Keratinocyte (primary cell): ENCODE measurements around the gene COX4I2. TPM values are rescaled to one million over a fixed set of nuclear protein-coding genes. Genes with fewer than 3 reads are reported as not detected.

ENCODE experiments used
- DNase-seq: peaks from one replicate; pipeline ENCODE4 v3.0.0-alpha.2; 2011; ENCODE audit warnings: low read depth, missing footprints, low spot score
- FAIRE-seq: peaks from 2 replicates; lab custom pipeline; 2011; peaks lifted over from hg19 to GRCh38; lab: Jason Lieb, UNC
- H2AFZ ChIP-seq: 2 replicates; pipeline ENCODE4 v1.6.0; 2012; ENCODE audit warnings: low read length, control low read depth, inconsistent platforms; ENCODE audit not compliant: control insufficient read depth
- H3K27ac ChIP-seq: 2 replicates; pipeline ENCODE4 v1.5.1; 2011; ENCODE audit warnings: low read length; ENCODE audit not compliant: control insufficient read depth, insufficient read depth
- H3K27me3 ChIP-seq: 3 replicates; pipeline ENCODE4 v1.6.0; 2011; ENCODE audit warnings: low read length; ENCODE audit not compliant: control insufficient read depth, insufficient read depth; ENCODE audit errors: extremely low read depth
- H3K36me3 ChIP-seq, 2 experiments: 2 replicates in 1 of 2; 3 replicates in 1 of 2; pipeline ENCODE4 v1.5.1; 2011; ENCODE audit warnings: low read length in 2 of 2, mild to moderate bottlenecking in 1 of 2; ENCODE audit not compliant: control insufficient read depth in 2 of 2, insufficient read depth in 2 of 2; ENCODE audit errors: extremely low read depth in 1 of 2
- H3K4me1 ChIP-seq: 3 replicates; pipeline ENCODE4 v1.5.1; 2011; ENCODE audit warnings: low read length; ENCODE audit not compliant: control insufficient read depth, insufficient read depth; ENCODE audit errors: extremely low read depth
- H3K4me2 ChIP-seq: 3 replicates; pipeline ENCODE4 v1.6.0; 2011; ENCODE audit warnings: low read depth, low read length; ENCODE audit not compliant: control insufficient read depth, insufficient read depth; ENCODE audit errors: extremely low read depth
- H3K4me3 ChIP-seq, 3 experiments: fragments of 200-600 bp in 1 of 3; sonication (generic) in 1 of 3; 2 replicates in 2 of 3; 3 replicates in 1 of 3; pipeline ENCODE4 v1.5.1; 2011 to 2016; ENCODE audit warnings: low read length in 3 of 3, mild to moderate bottlenecking in 3 of 3, control low read depth in 2 of 3, inconsistent platforms in 1 of 3, low read depth in 1 of 3, mixed read lengths in 1 of 3, mixed run types in 1 of 3, moderate library complexity in 1 of 3; ENCODE audit not compliant: control insufficient read depth in 2 of 3, insufficient read depth in 2 of 3; ENCODE audit errors: extremely low read depth in 1 of 3
- H3K79me2 ChIP-seq: 2 replicates; pipeline ENCODE4 v1.6.0; 2012; ENCODE audit warnings: low read length; ENCODE audit not compliant: control insufficient read depth, insufficient read depth
- H3K9ac ChIP-seq: 3 replicates; pipeline ENCODE4 v1.6.0; 2011; ENCODE audit warnings: low read length; ENCODE audit not compliant: control insufficient read depth, insufficient read depth; ENCODE audit errors: extremely low read depth
- H3K9me1 ChIP-seq: 3 replicates; pipeline ENCODE4 v1.6.0; 2011; ENCODE audit warnings: low read length; ENCODE audit not compliant: control insufficient read depth, insufficient read depth; ENCODE audit errors: extremely low read depth
- H3K9me3 ChIP-seq: 2 replicates; pipeline ENCODE4 v1.5.1; 2012; ENCODE audit warnings: low read depth, low read length; ENCODE audit not compliant: control insufficient read depth
- H4K20me1 ChIP-seq: 3 replicates; pipeline ENCODE4 v1.6.0; 2011; ENCODE audit warnings: low read length; ENCODE audit not compliant: control insufficient read depth, insufficient read depth; ENCODE audit errors: extremely low read depth
- EZH2 ChIP-seq: IDR thresholded peaks from one replicate; pipeline ENCODE4 v1.6.1; 2012; ENCODE audit warnings: inconsistent platforms, mild to moderate bottlenecking, low read length, moderate library complexity
- dilution Hi-C: fragments of 300-500 bp; cut with MboI; formaldehyde crosslinking; loops from one replicate; pipeline ENCODE4 v1.7.0; 2020; ENCODE audit warnings: low sequenced_read_pairs; ENCODE audit not compliant: extremely low pct_ligation_motif_present
- polyA plus RNA-seq, 5 experiments: library from polyadenylated mRNA; depleted of rRNA in 3 of 5; stranded (reverse) in 3 of 5; stranded (forward) in 1 of 5; unstranded in 1 of 5; fragments of >200 nt; gene quantifications; 1 replicate in 1 of 5; 2 replicates in 3 of 5; 3 replicates in 1 of 5; pipeline versions ENCODE4 v1.2.1 to v1.2.3, GENCODE V29; 2011 to 2012; ENCODE audit warnings: missing spikeins in 2 of 5, low read depth in 1 of 5, low replicate concordance in 1 of 5
- TF ChIP-seq, protein P1 (sequence below), 3 experiments: IDR thresholded peaks in 1 of 3; conservative IDR thresholded peaks in 1 of 3; optimal IDR thresholded peaks in 1 of 3; 2 replicates in 2 of 3; 3 replicates in 1 of 3; pipeline versions ENCODE3 to v1.5.1; 2011; ENCODE audit warnings: low read length in 3 of 3, mild to moderate bottlenecking in 3 of 3, moderate library complexity in 2 of 3, control low read depth in 1 of 3, inconsistent platforms in 1 of 3; ENCODE audit not compliant: insufficient read depth in 2 of 3; ENCODE audit errors: extremely low read depth in 1 of 3

The COX4I2 gene
- polyA plus RNA-seq, 1 donor (not counting 4 experiments of a cell fraction or from before 2014, with no cell fraction given): not detected

DNA sequence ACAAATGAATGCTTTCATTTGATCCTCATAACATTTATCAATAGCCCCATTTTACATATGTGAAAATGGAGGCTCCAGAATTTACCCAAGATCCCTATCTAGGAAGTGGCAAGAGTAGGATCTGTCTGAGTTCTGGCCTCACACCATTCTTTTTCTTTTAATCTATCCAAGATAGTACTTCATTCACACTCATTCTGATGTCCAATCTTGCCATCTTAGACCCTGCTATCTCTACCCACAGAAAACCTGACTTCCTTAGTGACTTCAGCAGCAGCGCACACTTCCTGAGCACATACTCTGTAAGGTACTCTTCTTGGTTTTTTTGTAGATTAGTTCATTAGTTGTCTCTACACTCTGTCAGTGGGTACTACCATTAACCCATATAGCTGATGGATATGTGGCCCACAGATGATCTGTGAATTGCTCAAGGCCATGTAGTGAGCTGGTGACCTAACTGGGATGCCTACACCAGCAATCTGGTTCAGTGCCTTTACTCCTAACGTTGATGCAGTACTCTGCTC lies 36.3 kb downstream of the COX4I2 start:
- H3K27ac ChIP-seq: no peak overlapping the region
- H3K9me3 ChIP-seq: no peaks in the 10 kb centered on the region
- peaks cover 6% of the 10 kb centered on the region for H4K20me1 ChIP-seq
- H3K9me1 ChIP-seq: peaks cover 3% of the 10 kb centered on the region
- no peak overlapping the region for H3K9ac ChIP-seq
- H3K4me3 ChIP-seq: no peak overlapping the region
- H3K4me2 ChIP-seq: no peak overlapping the region
- peaks cover 35% of the 10 kb centered on the region for H3K4me1 ChIP-seq
- DNase-seq: no peak
- peaks cover 89% of the 10 kb centered on the region for H3K79me2 ChIP-seq
- H2AFZ ChIP-seq: no peak overlapping the region
- no peak for FAIRE-seq
- no peak for TF ChIP-seq EZH2
- TF ChIP-seq, protein P1, sequence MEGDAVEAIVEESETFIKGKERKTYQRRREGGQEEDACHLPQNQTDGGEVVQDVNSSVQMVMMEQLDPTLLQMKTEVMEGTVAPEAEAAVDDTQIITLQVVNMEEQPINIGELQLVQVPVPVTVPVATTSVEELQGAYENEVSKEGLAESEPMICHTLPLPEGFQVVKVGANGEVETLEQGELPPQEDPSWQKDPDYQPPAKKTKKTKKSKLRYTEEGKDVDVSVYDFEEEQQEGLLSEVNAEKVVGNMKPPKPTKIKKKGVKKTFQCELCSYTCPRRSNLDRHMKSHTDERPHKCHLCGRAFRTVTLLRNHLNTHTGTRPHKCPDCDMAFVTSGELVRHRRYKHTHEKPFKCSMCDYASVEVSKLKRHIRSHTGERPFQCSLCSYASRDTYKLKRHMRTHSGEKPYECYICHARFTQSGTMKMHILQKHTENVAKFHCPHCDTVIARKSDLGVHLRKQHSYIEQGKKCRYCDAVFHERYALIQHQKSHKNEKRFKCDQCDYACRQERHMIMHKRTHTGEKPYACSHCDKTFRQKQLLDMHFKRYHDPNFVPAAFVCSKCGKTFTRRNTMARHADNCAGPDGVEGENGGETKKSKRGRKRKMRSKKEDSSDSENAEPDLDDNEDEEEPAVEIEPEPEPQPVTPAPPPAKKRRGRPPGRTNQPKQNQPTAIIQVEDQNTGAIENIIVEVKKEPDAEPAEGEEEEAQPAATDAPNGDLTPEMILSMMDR (optimal IDR thresholded peaks at IDR 0.05 in 1 of 3, IDR thresholded peaks at IDR 0.05 in 1 of 3, conservative IDR thresholded peaks at IDR 0.05 in 1 of 3; ENCODE audit: extremely low read depth in 1 of 3, insufficient read depth in 2 of 3, low read length in 3 of 3): no peak
- peaks cover 29 to 44% of the 10 kb centered on the region in 2 experiments for H3K36me3 ChIP-seq
- no peaks in the 10 kb centered on the region for H3K27me3 ChIP-seq
- dilution Hi-C loops: no loop called here

DNA sequence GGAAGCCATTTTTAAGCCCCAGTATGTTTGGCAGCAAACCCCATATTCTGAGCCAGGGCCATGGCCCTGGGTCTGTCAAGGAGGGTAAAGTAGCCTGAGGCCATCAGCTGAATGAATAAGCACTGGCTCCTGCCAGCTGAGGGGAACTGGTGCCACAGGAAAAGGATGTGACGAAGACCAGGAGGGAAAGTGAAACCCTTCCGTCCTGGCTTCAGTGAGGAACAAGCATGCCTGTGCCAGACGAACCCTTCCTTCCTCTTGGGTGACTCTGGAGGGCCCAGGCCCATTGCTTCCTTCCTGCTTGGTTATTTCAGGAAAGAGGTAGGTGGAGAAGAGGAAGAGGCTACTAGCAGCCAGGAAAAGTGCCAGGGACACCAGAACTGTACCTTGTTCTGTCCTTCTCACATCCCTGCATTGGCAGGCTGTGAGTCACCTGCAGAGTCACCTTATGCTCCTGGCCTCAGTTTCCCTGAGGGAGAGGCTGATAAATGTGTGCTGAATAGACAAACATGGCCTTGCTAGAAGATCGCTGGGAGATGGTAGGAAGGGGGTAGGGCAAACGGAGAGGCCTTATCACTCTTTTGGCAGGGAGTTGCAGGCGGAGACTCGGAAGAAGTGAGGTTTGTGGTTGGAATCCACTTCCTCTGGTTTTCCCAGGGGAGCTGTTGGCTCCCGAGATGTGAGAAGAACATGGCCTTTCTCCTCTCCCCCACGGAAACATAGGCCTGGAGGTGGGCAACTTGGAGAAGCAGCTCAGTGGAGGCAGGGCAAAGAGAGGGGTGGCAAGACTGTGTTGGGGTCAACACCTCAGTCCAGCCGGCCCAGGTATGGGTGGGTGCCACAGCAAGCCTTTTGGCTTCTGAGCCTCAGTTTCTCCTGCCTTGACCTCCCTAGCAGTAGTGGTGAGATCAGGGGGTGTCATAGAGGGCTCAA lies 37.4 kb downstream of the COX4I2 start:
- dilution Hi-C loops: no loop called here
- no peak overlapping the region for H2AFZ ChIP-seq
- TF ChIP-seq EZH2: no peak
- TF ChIP-seq, protein P1 (optimal IDR thresholded peaks at IDR 0.05 in 1 of 3, IDR thresholded peaks at IDR 0.05 in 1 of 3, conservative IDR thresholded peaks at IDR 0.05 in 1 of 3; ENCODE audit: extremely low read depth in 1 of 3, insufficient read depth in 2 of 3, low read length in 3 of 3): no peak
- peaks cover 3% of the 10 kb centered on the region for H3K9me1 ChIP-seq
- H3K9me3 ChIP-seq: no peaks in the 10 kb centered on the region
- peak; percentile 56 for DNase-seq
- peak overlapping the region in 2 of 3 experiments; percentile 10 to 40 for H3K4me3 ChIP-seq
- peaks cover 24 to 36% of the 10 kb centered on the region in 2 experiments for H3K36me3 ChIP-seq
- peak overlapping the region; percentile 45 for H3K4me2 ChIP-seq
- peak overlapping the region; percentile 45 for H3K27ac ChIP-seq
- FAIRE-seq: no peak
- peak overlapping the region; percentile 16 for H3K9ac ChIP-seq
- peaks cover 85% of the 10 kb centered on the region for H3K79me2 ChIP-seq
- H3K4me1 ChIP-seq: peaks cover 42% of the 10 kb centered on the region
- no peaks in the 10 kb centered on the region for H3K27me3 ChIP-seq
- H4K20me1 ChIP-seq: peaks cover 4% of the 10 kb centered on the region
